GM13977 (cell line): ENCODE results near the gene MIB1.
A peak's percentile ranks its signal among the peaks of the same experiment; 100 is the strongest.

ENCODE experiments used
- DNase-seq: peaks from one replicate; pipeline ENCODE4 v3.0.0; 2012; ENCODE audit warnings: low spot score
- CTCF ChIP-seq: IDR thresholded peaks from 2 replicates; pipeline ENCODE4 v1.5.1; 2012; ENCODE audit warnings: mild to moderate bottlenecking, control low read depth; ENCODE audit not compliant: insufficient read depth; ENCODE audit errors: extremely low read depth, missing control alignments
- in situ Hi-C: fragments of 300-500 bp; cut with MboI; formaldehyde crosslinking; loops from one replicate; pipeline ENCODE4 v1.12.0; 2022; ENCODE audit warnings: low sequenced_read_pairs, low pct_unique_long_range_greater_than_20kb, mixed read lengths, inconsistent platforms; ENCODE audit not compliant: unreplicated experiment

The MIB1 gene

GRCh38 chr18:21904856-21905255, 164.3 kb downstream of the MIB1 start:
- DNase-seq: no peak
- TF ChIP-seq CTCF: no peak
- in situ Hi-C loops: loop anchor here (10.0 to 25.0 kb wide), 2 partner anchors 80 to 657 kb away; no protein-coding TSS in a partner anchor

GRCh38 chr18:21907451-21907850, 166.9 kb downstream of the MIB1 start:
- in situ Hi-C loops: loop anchor here (10.0 to 25.0 kb wide), 2 partner anchors 77 to 655 kb away; no protein-coding TSS in a partner anchor
- DNase-seq: no peak
- no peak for TF ChIP-seq CTCF

GRCh38 chr18:21908711-21909110, 168.1 kb downstream of the MIB1 start:
- no peak for TF ChIP-seq CTCF
- in situ Hi-C loops: loop anchor here (10.0 to 25.0 kb wide), 2 partner anchors 76 to 654 kb away; no protein-coding TSS in a partner anchor
- no peak for DNase-seq

- no peak for TF ChIP-seq CTCF
- no peak for DNase-seq
- in situ Hi-C loops: loop anchor here (25.0 kb wide), 1 partner anchor 651 kb away; no protein-coding TSS in a partner anchor
These were observed 170.3 kb downstream of the MIB1 start for GRCh38 chr18:21910906-21911305.

GRCh38 chr18:21911551-21911950, 171.0 kb downstream of the MIB1 start:
- peak; percentile 22 for DNase-seq
- no peak for TF ChIP-seq CTCF
- in situ Hi-C loops: loop anchor here (25.0 kb wide), 1 partner anchor 651 kb away; no protein-coding TSS in a partner anchor

- TF ChIP-seq CTCF: peak; percentile 8
- in situ Hi-C loops: loop anchor here (25.0 kb wide), 1 partner anchor 650 kb away; no protein-coding TSS in a partner anchor
- DNase-seq: no peak
These were observed 172.0 kb downstream of the MIB1 start for GRCh38 chr18:21912339-21913239.
